ENCODE data around the gene WDR87. TPM values are rescaled to one million over a fixed set of nuclear protein-coding genes. Genes with fewer than 3 reads are reported as not detected.

The WDR87 gene
- total RNA-seq, 1 experiment from 2014 or later: not detected

DNA sequence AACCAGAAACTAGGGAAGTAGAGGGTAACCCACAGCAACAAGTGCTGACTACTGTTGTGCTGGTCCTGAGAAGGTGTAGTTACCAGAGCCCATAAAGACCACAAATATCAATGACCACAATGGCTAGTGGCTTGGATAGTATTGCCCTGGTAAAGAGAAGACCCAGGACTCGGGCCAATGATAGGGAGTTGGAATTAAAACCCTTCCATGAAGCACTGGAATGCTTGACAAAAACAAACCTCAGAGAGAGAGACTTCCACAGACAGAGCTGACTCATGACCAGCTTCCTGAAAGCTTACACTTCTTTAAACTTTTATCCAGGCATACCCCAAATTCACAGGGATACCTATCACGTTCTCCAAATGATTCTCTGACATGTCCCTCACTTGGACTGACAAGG, 60.5 kb downstream of the WDR87 start:
- Mint-ChIP-seq H3K4me1 (ENCODE audit: low read depth, unreplicated experiment) (no peaks in the 10 kb centered on the region), H3K27ac (ENCODE audit: unreplicated experiment) (no peak overlapping the region)
- BruUV-seq (replicated peaks): no TSS peak

More for the DNA sequence above, 60.5 kb downstream of the WDR87 start:
- peaks cover 6% of the 10 kb centered on the region for H3K9me3 Mint-ChIP-seq (ENCODE audit: low read depth, unreplicated experiment)
- TF ChIP-seq, protein P1, sequence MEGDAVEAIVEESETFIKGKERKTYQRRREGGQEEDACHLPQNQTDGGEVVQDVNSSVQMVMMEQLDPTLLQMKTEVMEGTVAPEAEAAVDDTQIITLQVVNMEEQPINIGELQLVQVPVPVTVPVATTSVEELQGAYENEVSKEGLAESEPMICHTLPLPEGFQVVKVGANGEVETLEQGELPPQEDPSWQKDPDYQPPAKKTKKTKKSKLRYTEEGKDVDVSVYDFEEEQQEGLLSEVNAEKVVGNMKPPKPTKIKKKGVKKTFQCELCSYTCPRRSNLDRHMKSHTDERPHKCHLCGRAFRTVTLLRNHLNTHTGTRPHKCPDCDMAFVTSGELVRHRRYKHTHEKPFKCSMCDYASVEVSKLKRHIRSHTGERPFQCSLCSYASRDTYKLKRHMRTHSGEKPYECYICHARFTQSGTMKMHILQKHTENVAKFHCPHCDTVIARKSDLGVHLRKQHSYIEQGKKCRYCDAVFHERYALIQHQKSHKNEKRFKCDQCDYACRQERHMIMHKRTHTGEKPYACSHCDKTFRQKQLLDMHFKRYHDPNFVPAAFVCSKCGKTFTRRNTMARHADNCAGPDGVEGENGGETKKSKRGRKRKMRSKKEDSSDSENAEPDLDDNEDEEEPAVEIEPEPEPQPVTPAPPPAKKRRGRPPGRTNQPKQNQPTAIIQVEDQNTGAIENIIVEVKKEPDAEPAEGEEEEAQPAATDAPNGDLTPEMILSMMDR (IDR thresholded peaks at IDR 0.05; ENCODE audit: unreplicated experiment): no peak
- no peak overlapping the region for H3K4me3 Mint-ChIP-seq (ENCODE audit: low read depth, unreplicated experiment)
- DNase-seq: no peak
- no peaks in the 10 kb centered on the region for H3K36me3 Mint-ChIP-seq (ENCODE audit: insufficient read depth, unreplicated experiment)
- H3K27me3 Mint-ChIP-seq (ENCODE audit: unreplicated experiment): no peaks in the 10 kb centered on the region
- CTCF ChIA-PET: no interaction called here
- intact Hi-C loops (cut with micrococcal nuclease; ENCODE audit: unreplicated experiment): no loop called here

Other genes starting within 250 kb of the WDR87 start
- gene ZNF607, start 186.8 kb downstream of the WDR87 start, total RNA-seq (2022): 13.5 and 13.7 TPM in 2 replicates
- gene ZNF573, start 127.0 kb downstream of the WDR87 start, total RNA-seq (2022): 10.1 and 16.8 TPM in 2 replicates
- gene SIPA1L3, start 614 bp upstream of the WDR87 start, total RNA-seq (2022): 115 and 127 TPM in 2 replicates

Data from Calu3 (cell line).